Upper lobe of left lung (tissue), 6 donors: ENCODE measurements around the gene NGEF. TPM values are rescaled to one million over a fixed set of nuclear protein-coding genes. Genes with fewer than 3 reads are reported as not detected.

Experiments
- ATAC-seq, 2 donors: fragments of 200-7000 bp; cut with Tn5 transposase; one replicate each; pipeline ENCODE4 v1.9.1; 2022; ENCODE audit warnings: mild to moderate bottlenecking in 2 of 2, moderate library complexity in 2 of 2; ENCODE audit not compliant: low FRiP score in 2 of 2
- DNase-seq, 2 donors: peaks; one replicate each; pipeline ENCODE4 v3.0.0-alpha.2; 2019 to 2020
- H3K27ac ChIP-seq, 4 donors: fragments of 200-600 bp; sonication (generic); one replicate each; pipeline ENCODE4 v1.5.1; 2016 to 2019
- H3K27me3 ChIP-seq, 4 donors: fragments of 200-600 bp; sonication (generic); one replicate each; pipeline ENCODE4 v1.5.1; 2017 to 2019
- H3K36me3 ChIP-seq, 4 donors: fragments of 200-600 bp; sonication (generic); one replicate each; pipeline ENCODE4 v1.5.1; 2016 to 2019
- H3K4me1 ChIP-seq, 4 donors: fragments of 200-600 bp; sonication (generic); one replicate each; pipeline ENCODE4 v1.5.1; 2018 to 2019
- H3K4me3 ChIP-seq, 4 donors: fragments of 200-600 bp; sonication (generic); one replicate each; pipeline ENCODE4 v1.5.1; 2017 to 2019; ENCODE audit warnings: mild to moderate bottlenecking in 2 of 4, moderate library complexity in 1 of 4
- H3K9me3 ChIP-seq, 4 donors: fragments of 200-600 bp; sonication (generic); one replicate each; pipeline ENCODE4 v1.5.1; 2018 to 2019
- CTCF ChIP-seq, 6 experiments: fragments of 450-650 bp in 4 of 6; fragments of 200-600 bp in 2 of 6; sonication (generic) in 2 of 6; IDR thresholded peaks; one replicate each; pipeline ENCODE4 v1.5.1; 2016 to 2019; ENCODE audit warnings: antibody characterized with exemption in 6 of 6
- EP300 ChIP-seq, 4 donors: sonication (generic); formaldehyde crosslinking; IDR thresholded peaks; one replicate each; pipeline ENCODE4 v1.5.1; 2017; ENCODE audit warnings: antibody characterized with exemption in 4 of 4, control low read depth in 2 of 4
- POLR2A ChIP-seq, 4 donors: fragments of 450-650 bp; IDR thresholded peaks; one replicate each; pipeline ENCODE4 v1.5.1; 2016 to 2017; ENCODE audit warnings: antibody characterized with exemption in 4 of 4, mild to moderate bottlenecking in 2 of 4
- POLR2AphosphoS5 ChIP-seq, 2 donors: sonication (generic); formaldehyde crosslinking; IDR thresholded peaks; one replicate each; pipeline ENCODE4 v1.5.1; 2017; ENCODE audit warnings: antibody characterized with exemption in 2 of 2
- WGBS, 2 donors: methylation state at CpG; one replicate each; pipeline ENCODE4 v1.1.5; 2017 to 2018; 5-methylcytosine and 5-hydroxymethylcytosine counted together
- total RNA-seq, 6 donors: library from RNA; depleted of rRNA in 4 of 6; stranded (reverse); fragments of >200 nt in 4 of 6; gene quantifications; one replicate each; pipeline versions ENCODE4 v1.1.0 to v1.2.1, GENCODE V29; 2016 to 2021
- donor health status: DM: no; HTN: no; CAD: no; lungs with moderate emphysema.
- donor health status: DM: no; HTN: yes; CAD: no; lungs with severe emphysema.

NGEF gene
- total RNA-seq, 6 donors from 2014 or later, result 0.29 to 6.3 (median 0.98) TPM; not detected in 1

GRCh38 chr2:232890896-232891601, 122.0 kb downstream of the NGEF start:
- Histone ChIP-seq H3K4me3 (no peak overlapping the region), H3K4me1 (peaks cover 0 to 7% (median 0%) of the 10 kb centered on the region in 4 donors), H3K36me3 (no peaks in the 10 kb centered on the region), H3K27ac (no peak overlapping the region), H3K27me3 (no peaks in the 10 kb centered on the region), H3K9me3 (no peaks in the 10 kb centered on the region)
- DNase-seq (peak; percentile 66 to 69), ATAC-seq (peak in 1 of 2 donors; percentile 32)
- TF ChIP-seq EP300 (IDR thresholded peaks at IDR 0.05) (no peak), CTCF (IDR thresholded peaks at IDR 0.05) (no peak), POLR2A (IDR thresholded peaks at IDR 0.05) (no peak), POLR2AphosphoS5 (IDR thresholded peaks at IDR 0.05) (no peak)
- WGBS, 2 donors, result 30 to 42% methylated on average over 19 to 23 of the region's 23 CpGs

DNA sequence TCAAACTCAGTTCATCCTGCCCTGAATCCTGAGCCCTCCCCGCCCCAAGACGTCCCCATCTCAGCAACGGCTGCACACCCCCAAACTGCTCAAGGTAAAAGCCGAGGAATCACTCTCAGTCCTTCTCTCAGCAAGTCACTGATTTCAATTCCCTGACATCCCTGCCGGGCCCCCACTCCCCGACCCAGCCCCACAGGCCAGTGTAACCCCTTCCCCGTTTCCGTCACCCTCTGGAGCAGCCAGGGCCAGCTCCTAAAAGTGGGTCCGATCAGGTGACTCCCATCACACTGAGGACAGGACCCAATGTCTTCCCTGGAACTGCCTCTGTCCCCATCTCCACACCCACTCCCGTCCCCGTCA, 122.5 kb downstream of the NGEF start:
- Histone ChIP-seq H3K27me3 (no peaks in the 10 kb centered on the region), H3K36me3 (no peaks in the 10 kb centered on the region), H3K4me1 (peaks cover 0 to 7% (median 0%) of the 10 kb centered on the region in 4 donors), H3K4me3 (no peak overlapping the region), H3K9me3 (no peaks in the 10 kb centered on the region), H3K27ac (no peak overlapping the region)
- peak in 1 of 2 donors; percentile 44 for DNase-seq
- no peak for TF ChIP-seq CTCF (IDR thresholded peaks at IDR 0.05)
- no peak for TF ChIP-seq EP300 (IDR thresholded peaks at IDR 0.05)
- no peak for TF ChIP-seq POLR2A (IDR thresholded peaks at IDR 0.05)
- no peak for TF ChIP-seq POLR2AphosphoS5 (IDR thresholded peaks at IDR 0.05)
- WGBS, 2 donors, result 83 to 84% methylated on average over 11 of the region's 11 CpGs
- ATAC-seq, result no peak

- no peak for ATAC-seq
- Histone ChIP-seq H3K4me1 (peaks cover 0 to 7% (median 0%) of the 10 kb centered on the region in 4 donors), H3K9me3 (no peaks in the 10 kb centered on the region), H3K4me3 (no peak overlapping the region), H3K27me3 (no peaks in the 10 kb centered on the region), H3K36me3 (no peaks in the 10 kb centered on the region), H3K27ac (no peak overlapping the region)
- no peak for TF ChIP-seq EP300 (IDR thresholded peaks at IDR 0.05)
- no peak for TF ChIP-seq POLR2A (IDR thresholded peaks at IDR 0.05)
- no peak for TF ChIP-seq POLR2AphosphoS5 (IDR thresholded peaks at IDR 0.05)
- TF ChIP-seq CTCF (IDR thresholded peaks at IDR 0.05), result no peak
- 80 to 88% methylated on average over 3 to 5 of the region's 5 CpGs for WGBS, 2 donors
- DNase-seq, result no peak
Observed at GRCh38 chr2:232889876-232890401, 123.1 kb downstream of the NGEF start.

DNA sequence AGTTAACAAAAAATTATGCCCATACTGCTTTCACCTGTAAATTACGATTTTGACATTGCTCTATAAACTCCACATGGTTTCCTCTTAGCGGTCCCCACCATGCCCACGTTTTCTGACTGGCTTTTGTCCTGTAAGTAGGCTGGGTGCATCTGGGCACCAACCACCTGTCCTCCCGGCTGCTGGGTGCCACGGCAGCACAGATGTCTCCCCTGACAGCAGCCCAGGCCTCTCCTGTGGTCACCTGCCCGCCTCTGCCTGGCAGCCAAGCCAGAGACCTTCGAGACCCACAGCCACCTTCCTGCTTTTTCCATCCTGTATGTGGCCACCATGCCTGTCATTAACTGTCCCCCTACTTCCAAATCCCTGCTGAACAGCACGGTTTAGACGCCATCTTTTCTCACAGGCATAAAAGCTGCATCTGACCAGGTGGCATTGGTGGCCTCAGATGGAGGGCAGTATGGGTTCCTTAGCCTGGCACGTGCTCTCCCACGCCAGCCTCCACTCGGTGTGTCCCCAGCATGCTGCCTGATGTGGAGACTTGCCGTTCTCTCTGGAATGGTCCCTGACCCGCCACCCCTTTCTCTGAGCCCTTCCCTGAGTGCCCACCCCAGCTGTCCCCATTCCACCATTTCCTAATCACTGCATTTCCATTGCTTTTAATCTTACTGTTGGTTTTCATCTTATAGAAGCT, 124.1 kb downstream of the NGEF start:
- H3K9me3 ChIP-seq, result no peaks in the 10 kb centered on the region
- WGBS, 2 donors, result 86 to 87% methylated on average over 14 of the region's 14 CpGs
- no peaks in the 10 kb centered on the region for H3K36me3 ChIP-seq
- no peaks in the 10 kb centered on the region for H3K27me3 ChIP-seq
- no peak for TF ChIP-seq POLR2AphosphoS5 (IDR thresholded peaks at IDR 0.05)
- TF ChIP-seq EP300 (IDR thresholded peaks at IDR 0.05), result no peak
- TF ChIP-seq POLR2A (IDR thresholded peaks at IDR 0.05), result no peak
- TF ChIP-seq CTCF (IDR thresholded peaks at IDR 0.05), result no peak
- no peak for ATAC-seq
- no peak overlapping the region for H3K27ac ChIP-seq
- peak in 1 of 2 donors; percentile 59 for DNase-seq
- H3K4me3 ChIP-seq, result no peak overlapping the region
- H3K4me1 ChIP-seq, result peaks cover 0 to 7% (median 0%) of the 10 kb centered on the region in 4 donors
